ENCODE results near the gene CST4. TPM values are rescaled to one million over a fixed set of nuclear protein-coding genes. Genes with fewer than 3 reads are reported as not detected.

Gene CST4
- total and polyA plus RNA-seq, 8 donors, result not detected

GRCh38 chr20:23684261-23684660, 4.6 kb downstream of the CST4 start:
- Histone ChIP-seq H3K4me3 (no peak overlapping the region), H3K27me3 (no peaks in the 10 kb centered on the region), H3K4me1 (no peaks in the 10 kb centered on the region), H3K36me3 (no peaks in the 10 kb centered on the region), H3K27ac (no peak overlapping the region), H3K9me3 (no peaks in the 10 kb centered on the region)
- TF ChIP-seq, protein P1, sequence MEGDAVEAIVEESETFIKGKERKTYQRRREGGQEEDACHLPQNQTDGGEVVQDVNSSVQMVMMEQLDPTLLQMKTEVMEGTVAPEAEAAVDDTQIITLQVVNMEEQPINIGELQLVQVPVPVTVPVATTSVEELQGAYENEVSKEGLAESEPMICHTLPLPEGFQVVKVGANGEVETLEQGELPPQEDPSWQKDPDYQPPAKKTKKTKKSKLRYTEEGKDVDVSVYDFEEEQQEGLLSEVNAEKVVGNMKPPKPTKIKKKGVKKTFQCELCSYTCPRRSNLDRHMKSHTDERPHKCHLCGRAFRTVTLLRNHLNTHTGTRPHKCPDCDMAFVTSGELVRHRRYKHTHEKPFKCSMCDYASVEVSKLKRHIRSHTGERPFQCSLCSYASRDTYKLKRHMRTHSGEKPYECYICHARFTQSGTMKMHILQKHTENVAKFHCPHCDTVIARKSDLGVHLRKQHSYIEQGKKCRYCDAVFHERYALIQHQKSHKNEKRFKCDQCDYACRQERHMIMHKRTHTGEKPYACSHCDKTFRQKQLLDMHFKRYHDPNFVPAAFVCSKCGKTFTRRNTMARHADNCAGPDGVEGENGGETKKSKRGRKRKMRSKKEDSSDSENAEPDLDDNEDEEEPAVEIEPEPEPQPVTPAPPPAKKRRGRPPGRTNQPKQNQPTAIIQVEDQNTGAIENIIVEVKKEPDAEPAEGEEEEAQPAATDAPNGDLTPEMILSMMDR (IDR thresholded peaks at IDR 0.05), result no peak
- intact Hi-C loops (cut with DNase I), result no loop called here
- DNase-seq (no peak), FAIRE-seq (no peak), ATAC-seq (no peak)
- 66 to 81% methylated on average over 6 of the region's 6 CpGs for WGBS, 2 donors

DNA sequence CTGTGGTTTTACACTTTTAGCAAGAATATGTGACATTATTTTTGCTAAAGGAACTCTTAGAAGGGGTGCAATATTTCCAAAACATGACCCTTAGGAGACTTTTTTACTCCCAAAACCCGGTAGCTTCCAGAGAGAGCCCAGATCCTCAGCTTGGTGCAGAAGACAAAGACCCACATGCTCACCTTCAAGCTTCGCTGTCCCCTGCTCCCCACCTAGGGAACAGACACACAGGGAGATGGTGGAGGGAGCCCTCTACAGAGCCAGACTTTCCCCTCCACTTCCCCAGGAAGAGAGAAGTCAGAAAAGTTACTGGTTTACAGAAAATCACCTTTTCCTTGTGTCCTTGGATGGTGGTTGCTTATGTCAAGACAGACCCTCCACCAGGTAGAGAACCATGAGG, 5.0 kb downstream of the CST4 start:
- TF ChIP-seq, protein P1 (IDR thresholded peaks at IDR 0.05), result no peak
- DNase-seq (no peak), FAIRE-seq (no peak), ATAC-seq (no peak)
- H3K9me3 ChIP-seq, result no peaks in the 10 kb centered on the region
- WGBS, 2 donors, result 77 to 83% methylated on average over 2 of the region's 2 CpGs
- H3K4me3 ChIP-seq, result no peak overlapping the region
- H3K36me3 ChIP-seq, result no peaks in the 10 kb centered on the region
- no peaks in the 10 kb centered on the region for H3K4me1 ChIP-seq
- H3K27me3 ChIP-seq, result no peaks in the 10 kb centered on the region
- H3K27ac ChIP-seq, result no peak overlapping the region
- intact Hi-C loops (cut with DNase I), result no loop called here

- intact Hi-C loops (cut with DNase I), result no loop called here
- no peak for FAIRE-seq
- Histone ChIP-seq H3K4me3 (no peak overlapping the region), H3K36me3 (no peaks in the 10 kb centered on the region), H3K27ac (no peak overlapping the region), H3K4me1 (no peaks in the 10 kb centered on the region), H3K9me3 (no peaks in the 10 kb centered on the region), H3K27me3 (no peaks in the 10 kb centered on the region)
- DNase-seq, result no peak
- ATAC-seq, result no peak
- 78 to 85% methylated on average over 2 of the region's 2 CpGs for WGBS, 2 donors
- TF ChIP-seq, protein P1 (IDR thresholded peaks at IDR 0.05), result no peak
Measured at GRCh38 chr20:23683281-23683680, 5.6 kb downstream of the CST4 start.

GRCh38 chr20:23680146-23680545, 8.7 kb downstream of the CST4 start:
- TF ChIP-seq, protein P1 (IDR thresholded peaks at IDR 0.05), result no peak
- FAIRE-seq (no peak), DNase-seq (no peak), ATAC-seq (peak in 1 of 4 donors; percentile 27)
- intact Hi-C loops (cut with DNase I), result no loop called here
- no peak overlapping the region for H3K27ac ChIP-seq
- H3K27me3 ChIP-seq, result no peaks in the 10 kb centered on the region
- H3K36me3 ChIP-seq, result no peaks in the 10 kb centered on the region
- H3K9me3 ChIP-seq, result no peaks in the 10 kb centered on the region
- H3K4me3 ChIP-seq, result no peak overlapping the region
- no peaks in the 10 kb centered on the region for H3K4me1 ChIP-seq

- ATAC-seq (no peak), DNase-seq (no peak), FAIRE-seq (no peak)
- intact Hi-C loops (cut with DNase I), result no loop called here
- Histone ChIP-seq H3K9me3 (no peaks in the 10 kb centered on the region), H3K4me3 (no peak overlapping the region), H3K4me1 (no peaks in the 10 kb centered on the region), H3K27me3 (no peaks in the 10 kb centered on the region), H3K36me3 (no peaks in the 10 kb centered on the region), H3K27ac (no peak overlapping the region)
- WGBS, 2 donors, result 78 to 90% methylated on average over 7 of the region's 7 CpGs
- TF ChIP-seq, protein P1 (IDR thresholded peaks at IDR 0.05), result no peak
Measured at GRCh38 chr20:23679133-23680092, 9.4 kb downstream of the CST4 start.
